Globus pallidus (tissue), 1 donor: ENCODE results near the gene KDM2B.
A peak's percentile ranks its signal among the peaks of the same experiment; 100 is the strongest.

ENCODE experiments used
- DNase-seq: peaks from one replicate; pipeline ENCODE4 v3.0.0-alpha.2; 2015; ENCODE audit warnings: low spot score

KDM2B gene

DNA sequence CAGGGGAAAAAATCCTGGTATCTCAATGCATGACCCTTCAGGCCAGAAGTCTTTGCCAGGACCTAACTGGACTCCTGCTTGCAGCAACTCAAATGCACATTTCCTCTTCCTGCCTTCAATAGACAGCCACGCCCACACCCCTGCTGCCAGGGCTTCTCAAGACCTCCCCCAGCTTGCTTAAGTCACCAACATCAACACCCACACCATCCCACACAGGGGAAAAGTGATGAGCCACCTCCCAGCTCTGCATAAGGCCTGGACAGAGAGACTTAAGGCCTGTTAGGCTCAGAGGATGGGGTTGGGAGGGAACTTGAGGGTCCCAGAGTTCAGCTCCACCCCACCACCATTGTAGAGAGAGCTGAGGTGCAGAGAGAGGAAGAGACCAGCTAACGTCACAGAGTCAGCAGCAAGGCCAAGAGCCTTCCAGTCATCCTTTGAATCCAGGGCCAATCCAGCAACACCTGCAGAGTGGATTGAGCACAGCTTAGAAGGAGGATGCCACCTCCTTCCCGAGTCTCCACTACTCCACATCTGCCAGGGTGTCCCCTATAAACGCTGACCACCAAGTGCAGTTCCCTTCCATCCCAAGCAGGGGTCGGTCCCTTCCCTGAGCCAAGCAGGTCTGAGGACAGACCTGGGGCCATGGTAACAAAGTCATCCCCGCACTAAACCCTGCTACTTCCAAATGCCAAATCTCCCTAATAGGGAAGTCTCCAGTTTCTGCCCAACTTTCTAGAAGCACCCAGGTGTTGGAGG lies 50.0 kb downstream of the KDM2B start:
- peak; percentile 40 for DNase-seq

DNA sequence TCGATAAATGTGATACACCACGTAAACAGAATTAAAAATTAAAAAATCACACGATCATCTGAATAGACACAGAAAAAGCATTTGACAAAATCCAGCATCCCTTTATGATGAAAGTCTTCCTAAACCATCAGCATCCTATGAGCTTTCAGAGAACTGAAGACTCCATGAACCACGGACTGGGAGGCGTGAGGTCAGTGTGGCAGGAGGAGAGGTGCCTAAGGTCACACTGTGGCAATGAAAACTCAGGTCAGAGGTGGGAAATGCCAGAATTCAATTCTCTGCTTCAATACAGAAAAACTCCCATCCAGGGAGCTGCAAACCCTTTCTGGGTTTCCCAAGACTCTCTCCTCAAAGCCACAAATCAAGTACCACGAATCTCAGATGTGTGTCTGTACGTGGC lies 51.6 kb downstream of the KDM2B start:
- DNase-seq = no peak

DNA sequence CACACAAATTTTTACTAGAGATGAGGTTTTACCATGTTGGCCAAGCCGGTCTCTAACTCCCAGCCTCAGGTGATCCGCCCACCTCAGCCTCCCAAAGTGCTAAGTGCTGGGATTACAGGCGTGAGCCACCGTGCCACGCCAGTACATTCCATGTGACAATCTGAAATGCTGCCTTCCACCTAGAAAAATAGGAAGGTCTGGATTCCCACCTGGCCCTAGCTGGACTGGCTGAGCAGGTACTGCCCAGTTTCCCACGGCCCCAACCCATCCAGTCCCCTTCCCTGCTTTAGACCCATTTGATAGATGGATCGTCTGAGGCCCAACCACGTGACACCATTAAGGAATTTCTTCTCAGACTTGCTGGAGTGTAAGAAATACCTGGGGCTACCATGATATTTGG lies 55.4 kb downstream of the KDM2B start:
- DNase-seq = no peak

DNA sequence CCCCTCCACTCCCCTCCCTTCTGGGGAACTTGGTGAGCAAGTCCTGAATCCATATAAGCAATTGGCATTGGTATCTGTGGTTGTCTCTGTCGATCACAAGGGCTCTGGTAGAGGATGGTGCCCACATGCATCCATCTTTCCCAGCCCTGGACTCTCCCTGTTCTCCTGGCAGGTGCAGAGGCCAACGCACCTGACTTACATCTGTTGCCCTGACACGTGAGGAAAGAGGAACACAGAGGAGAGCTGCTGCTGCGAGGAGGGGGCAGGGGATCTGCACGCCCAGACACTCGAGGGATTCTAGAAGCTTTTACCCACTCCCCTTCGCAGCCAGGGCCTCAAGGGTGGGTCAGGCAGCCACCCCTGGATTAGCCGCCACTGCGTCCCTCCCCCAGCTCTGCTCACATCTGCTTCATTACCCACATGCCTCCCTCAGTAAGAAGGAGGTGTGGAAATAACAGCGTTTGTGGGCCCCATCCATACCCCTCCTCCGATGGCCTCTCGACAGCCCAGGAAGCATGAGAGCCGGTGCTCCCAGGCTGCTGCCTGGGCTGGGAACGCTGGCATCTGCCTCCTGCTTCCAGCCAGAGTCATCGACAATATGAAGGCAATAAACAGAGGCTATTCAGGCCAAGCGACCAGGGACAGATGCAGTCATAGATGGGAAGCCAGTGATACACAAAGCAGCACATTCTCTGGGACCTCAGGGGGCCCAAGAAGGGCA lies 56.5 kb downstream of the KDM2B start:
- DNase-seq = peak; percentile 81

DNA sequence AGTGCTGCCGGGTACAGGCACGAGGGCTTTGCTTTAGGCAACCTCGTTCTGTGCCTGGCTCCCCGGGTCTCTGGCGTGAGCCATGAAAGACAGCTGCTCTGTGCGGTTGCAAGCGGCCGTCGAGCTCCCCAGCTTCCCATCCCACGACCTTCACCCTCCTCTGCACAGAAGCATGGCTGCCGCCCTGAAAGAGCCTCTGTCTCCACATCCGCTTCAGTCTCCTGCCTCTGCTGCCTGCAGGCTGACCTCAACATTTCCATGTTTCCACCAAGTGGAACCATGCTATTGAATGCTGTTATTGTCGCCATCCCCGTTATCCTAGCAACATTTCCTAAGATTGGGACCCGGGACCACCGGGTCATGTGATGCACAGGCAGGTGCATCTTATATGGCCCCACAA lies 57.1 kb downstream of the KDM2B start:
- peak; percentile 77 for DNase-seq

DNA sequence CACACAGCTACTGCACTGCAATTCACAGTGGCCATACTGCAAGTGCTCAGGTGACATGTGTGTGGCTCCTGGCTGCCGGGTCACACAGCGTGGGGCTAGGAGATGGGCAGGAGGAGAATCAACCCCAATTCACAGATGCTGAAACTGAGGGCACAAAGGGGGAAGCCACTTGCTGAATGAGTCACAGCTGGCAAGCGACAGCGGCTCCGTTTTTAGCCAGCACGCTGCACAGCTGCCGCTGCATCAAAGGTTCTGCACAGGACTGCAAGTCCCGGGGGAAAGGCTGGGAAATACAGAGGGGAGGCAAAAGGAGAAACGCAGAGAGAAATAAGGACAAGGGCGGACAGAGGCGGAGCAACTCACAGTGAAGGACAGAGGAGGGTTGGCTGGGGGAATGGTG lies 57.9 kb downstream of the KDM2B start:
- DNase-seq = peak; percentile 31

- no peak for DNase-seq
Observed at GRCh38 chr12:121520586-121521086, 60.2 kb downstream of the KDM2B start.

GRCh38 chr12:121520119-121520518 lies 60.7 kb downstream of the KDM2B start:
- no peak for DNase-seq

GRCh38 chr12:121519227-121519626 lies 61.6 kb downstream of the KDM2B start:
- DNase-seq = no peak

- no peak for DNase-seq
Observed at GRCh38 chr12:121518656-121519055, 62.2 kb downstream of the KDM2B start.

GRCh38 chr12:121516437-121517011 lies 64.3 kb downstream of the KDM2B start:
- DNase-seq = no peak

- no peak for DNase-seq
Observed at GRCh38 chr12:121515615-121516014, 65.2 kb downstream of the KDM2B start.

- no peak for DNase-seq
Observed at GRCh38 chr12:121514184-121514742, 66.6 kb downstream of the KDM2B start.

- DNase-seq = no peak
Observed at GRCh38 chr12:121513464-121514183, 67.2 kb downstream of the KDM2B start.

DNA sequence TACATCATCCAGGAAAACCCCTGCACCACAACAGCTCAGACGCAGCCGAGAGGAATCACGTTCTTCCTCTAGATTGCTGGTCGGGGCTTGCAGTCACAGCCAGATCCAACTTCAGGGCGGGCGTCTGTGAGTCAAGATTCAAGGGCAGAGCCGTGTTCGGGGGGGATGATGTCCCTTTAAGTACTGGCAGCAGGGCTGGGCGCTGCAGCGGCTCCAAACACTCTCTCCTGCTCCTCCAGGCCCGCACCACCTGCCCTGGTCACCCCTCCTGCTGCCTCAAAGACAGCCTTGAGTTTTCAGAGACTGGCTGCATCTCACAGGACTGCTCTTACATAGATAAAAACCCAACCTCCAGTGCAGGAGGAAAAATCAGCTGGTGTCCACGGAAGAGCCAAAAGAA lies 68.3 kb downstream of the KDM2B start:
- no peak for DNase-seq

DNA sequence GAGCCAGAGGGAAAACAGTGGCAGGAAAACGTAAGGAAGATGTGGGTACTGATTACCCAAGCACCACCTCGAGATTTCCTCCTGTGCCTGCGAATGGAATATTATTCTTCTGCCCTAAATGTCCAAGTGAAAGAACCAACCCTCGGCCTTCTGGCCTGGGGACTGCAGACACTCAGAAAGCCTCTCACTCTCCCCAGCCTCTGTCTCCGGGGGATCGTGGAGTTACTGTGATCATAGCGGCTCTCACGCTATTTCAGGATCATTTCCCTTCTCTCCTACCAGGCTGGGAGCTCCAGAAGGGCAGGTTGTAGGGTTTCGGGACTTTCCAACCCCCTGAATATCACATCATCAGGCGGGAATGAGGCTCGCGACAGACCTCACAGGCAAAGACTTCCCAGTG lies 68.9 kb downstream of the KDM2B start:
- no peak for DNase-seq

DNA sequence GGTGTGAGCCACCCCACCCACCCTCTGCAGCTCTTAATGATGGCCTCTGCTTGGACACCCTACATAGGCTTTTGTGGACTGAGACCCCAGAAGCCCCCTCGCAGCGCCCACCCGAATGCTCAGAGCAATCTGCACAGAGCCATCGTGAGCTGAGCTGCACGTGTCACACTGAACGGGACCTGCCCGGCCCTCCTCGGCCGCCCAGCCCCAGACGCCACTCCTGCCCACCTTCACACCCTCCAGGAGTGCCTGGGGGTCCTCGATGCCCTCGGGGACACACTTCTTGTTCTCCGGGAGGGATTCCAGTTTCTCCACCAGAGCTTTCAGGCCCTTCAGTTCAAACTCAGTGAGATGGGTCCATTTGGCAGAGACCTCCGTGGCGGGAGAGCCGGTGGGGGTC lies 71.5 kb downstream of the KDM2B start:
- DNase-seq = no peak

GRCh38 chr12:121508533-121508932 lies 72.3 kb downstream of the KDM2B start:
- DNase-seq = no peak

DNA sequence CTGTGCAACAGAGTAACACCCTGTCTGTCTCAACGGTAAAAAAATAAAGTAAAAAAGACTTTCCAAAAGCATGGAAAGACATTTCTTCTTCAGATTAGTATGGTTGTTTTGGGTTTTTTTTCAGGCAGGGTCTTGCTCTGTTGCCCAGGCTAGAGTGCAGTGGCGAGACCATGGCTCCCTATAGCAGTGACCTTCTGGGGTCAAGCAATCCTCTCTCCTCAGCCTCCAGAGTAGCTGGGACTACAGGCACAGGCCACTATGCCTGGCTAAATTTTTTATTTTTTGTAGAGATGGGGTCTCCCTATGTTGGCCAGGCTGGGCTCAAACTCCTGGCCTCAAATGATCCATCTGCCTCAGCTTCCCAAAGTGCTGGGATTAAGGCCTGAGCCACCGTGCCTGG lies 72.8 kb downstream of the KDM2B start:
- no peak for DNase-seq

- no peak for DNase-seq
Observed at GRCh38 chr12:121507245-121507644, 73.6 kb downstream of the KDM2B start.

GRCh38 chr12:121505513-121505912 lies 75.3 kb downstream of the KDM2B start:
- no peak for DNase-seq

GRCh38 chr12:121504505-121504904 lies 76.3 kb downstream of the KDM2B start:
- DNase-seq = no peak
